ENCODE measurements around the gene DDR2.

The DDR2 gene

GRCh38 chr1:162695687-162696086 lies 63.4 kb downstream of the DDR2 start:
- DNase-seq (ENCODE audit: low read depth in 2 of 2, low spot score in 1 of 2), result no peak

- no peak for DNase-seq (ENCODE audit: low read depth in 2 of 2, low spot score in 1 of 2)
These were observed 64.1 kb downstream of the DDR2 start for GRCh38 chr1:162696286-162696862.

GRCh38 chr1:162697140-162697895 lies 65.1 kb downstream of the DDR2 start:
- DNase-seq (ENCODE audit: low read depth in 2 of 2, low spot score in 1 of 2), result no peak

GRCh38 chr1:162699366-162699765 lies 67.1 kb downstream of the DDR2 start:
- DNase-seq (ENCODE audit: low read depth in 2 of 2, low spot score in 1 of 2), result no peak

GRCh38 chr1:162700131-162700530 lies 67.9 kb downstream of the DDR2 start:
- DNase-seq (ENCODE audit: low read depth in 2 of 2, low spot score in 1 of 2), result no peak

- no peak for DNase-seq (ENCODE audit: low read depth in 2 of 2, low spot score in 1 of 2)
These were observed 69.0 kb downstream of the DDR2 start for GRCh38 chr1:162701286-162701685.

- DNase-seq (ENCODE audit: low read depth in 2 of 2, low spot score in 1 of 2), result no peak
These were observed 70.4 kb downstream of the DDR2 start for GRCh38 chr1:162702628-162703027.

GRCh38 chr1:162703708-162704107 lies 71.4 kb downstream of the DDR2 start:
- no peak for DNase-seq (ENCODE audit: low read depth in 2 of 2, low spot score in 1 of 2)

- no peak for DNase-seq (ENCODE audit: low read depth in 2 of 2, low spot score in 1 of 2)
These were observed 72.6 kb downstream of the DDR2 start for GRCh38 chr1:162704673-162705424.

- DNase-seq (ENCODE audit: low read depth in 2 of 2, low spot score in 1 of 2), result no peak
These were observed 73.7 kb downstream of the DDR2 start for GRCh38 chr1:162706003-162706402.

GRCh38 chr1:162706606-162707005 lies 74.3 kb downstream of the DDR2 start:
- no peak for DNase-seq (ENCODE audit: low read depth in 2 of 2, low spot score in 1 of 2)

- DNase-seq (ENCODE audit: low read depth in 2 of 2, low spot score in 1 of 2), result no peak
These were observed 76.0 kb downstream of the DDR2 start for GRCh38 chr1:162708286-162708685.

- DNase-seq (ENCODE audit: low read depth in 2 of 2, low spot score in 1 of 2), result no peak
These were observed 77.0 kb downstream of the DDR2 start for GRCh38 chr1:162709132-162709860.

GRCh38 chr1:162709870-162710269 lies 77.6 kb downstream of the DDR2 start:
- no peak for DNase-seq (ENCODE audit: low read depth in 2 of 2, low spot score in 1 of 2)

- no peak for DNase-seq (ENCODE audit: low read depth in 2 of 2, low spot score in 1 of 2)
These were observed 78.1 kb downstream of the DDR2 start for GRCh38 chr1:162710345-162710744.

- no peak for DNase-seq (ENCODE audit: low read depth in 2 of 2, low spot score in 1 of 2)
These were observed 78.7 kb downstream of the DDR2 start for GRCh38 chr1:162710780-162711465.

- DNase-seq (ENCODE audit: low read depth in 2 of 2, low spot score in 1 of 2), result no peak
These were observed 80.2 kb downstream of the DDR2 start for GRCh38 chr1:162712317-162713029.

- DNase-seq (ENCODE audit: low read depth in 2 of 2, low spot score in 1 of 2), result no peak
These were observed 83.9 kb downstream of the DDR2 start for GRCh38 chr1:162716123-162716522.

- no peak for DNase-seq (ENCODE audit: low read depth in 2 of 2, low spot score in 1 of 2)
These were observed 84.3 kb downstream of the DDR2 start for GRCh38 chr1:162716552-162716951.

- no peak for DNase-seq (ENCODE audit: low read depth in 2 of 2, low spot score in 1 of 2)
These were observed 85.4 kb downstream of the DDR2 start for GRCh38 chr1:162717548-162718184.

Measured in stimulated activated CD8-positive, alpha-beta memory T cell treated with anti-CD3 and anti-CD28 coated beads, Interleukin-4, amount 100 ng/mL, for 4 hours (primary cell).